AG04450 (cell line): ENCODE data around the gene AMOT. TPM values are rescaled to one million over a fixed set of nuclear protein-coding genes. Genes with fewer than 3 reads are reported as not detected.

ENCODE experiments used
- CTCF ChIA-PET: fragments of 300-600, 350-600 bp; formaldehyde crosslinking; extraction: SDS; loops from one replicate; lab custom pipeline; 2022; ENCODE audit warnings: antibody characterized with exemption, inconsistent platforms; lab: Charles Lee
- POLR2A ChIA-PET: fragments of 350-600 bp; formaldehyde crosslinking; extraction: SDS; loops from one replicate; lab custom pipeline; 2021; ENCODE audit warnings: antibody characterized with exemption, inconsistent platforms; lab: Yijun Ruan, JAX
- DNase-seq: peaks from one replicate; pipeline ENCODE4 v3.0.0-alpha.2; 2011; ENCODE audit warnings: low read depth, low spot score
- H3K27ac ChIP-seq: one replicate; pipeline ENCODE4 v1.5.1; 2012; ENCODE audit warnings: low read depth, low read length, control low read depth
- H3K27me3 ChIP-seq: one replicate; pipeline ENCODE4 v1.6.0; 2012; ENCODE audit warnings: low read length; ENCODE audit not compliant: control insufficient read depth, insufficient read depth
- H3K4me3 ChIP-seq: 2 replicates; pipeline ENCODE4 v1.5.1; 2011; ENCODE audit warnings: mild to moderate bottlenecking, low read depth, low read length, control low read depth
- H3K9me3 ChIP-seq: 2 replicates; pipeline ENCODE4 v1.5.1; 2012; ENCODE audit warnings: low read length; ENCODE audit not compliant: control insufficient read depth, insufficient read depth
- polyA minus RNA-seq: library from RNA; depleted of rRNA, polyadenylated mRNA; stranded (reverse); fragments of >200 nt; gene quantifications from 2 replicates; pipeline ENCODE4 v1.2.3, GENCODE V29; 2011; rRNA and poly(A)+ RNA removed
- polyA plus RNA-seq: library from polyadenylated mRNA; depleted of rRNA; stranded (reverse); fragments of >200 nt; gene quantifications from 2 replicates; pipeline ENCODE4 v1.2.3, GENCODE V29; 2011; rRNA removed
- TF ChIP-seq, protein P1 (sequence below): IDR thresholded peaks from 2 replicates; pipeline ENCODE4 v1.5.1; 2011; ENCODE audit warnings: low read depth, low read length, control low read depth, inconsistent platforms

The AMOT gene, protein sequence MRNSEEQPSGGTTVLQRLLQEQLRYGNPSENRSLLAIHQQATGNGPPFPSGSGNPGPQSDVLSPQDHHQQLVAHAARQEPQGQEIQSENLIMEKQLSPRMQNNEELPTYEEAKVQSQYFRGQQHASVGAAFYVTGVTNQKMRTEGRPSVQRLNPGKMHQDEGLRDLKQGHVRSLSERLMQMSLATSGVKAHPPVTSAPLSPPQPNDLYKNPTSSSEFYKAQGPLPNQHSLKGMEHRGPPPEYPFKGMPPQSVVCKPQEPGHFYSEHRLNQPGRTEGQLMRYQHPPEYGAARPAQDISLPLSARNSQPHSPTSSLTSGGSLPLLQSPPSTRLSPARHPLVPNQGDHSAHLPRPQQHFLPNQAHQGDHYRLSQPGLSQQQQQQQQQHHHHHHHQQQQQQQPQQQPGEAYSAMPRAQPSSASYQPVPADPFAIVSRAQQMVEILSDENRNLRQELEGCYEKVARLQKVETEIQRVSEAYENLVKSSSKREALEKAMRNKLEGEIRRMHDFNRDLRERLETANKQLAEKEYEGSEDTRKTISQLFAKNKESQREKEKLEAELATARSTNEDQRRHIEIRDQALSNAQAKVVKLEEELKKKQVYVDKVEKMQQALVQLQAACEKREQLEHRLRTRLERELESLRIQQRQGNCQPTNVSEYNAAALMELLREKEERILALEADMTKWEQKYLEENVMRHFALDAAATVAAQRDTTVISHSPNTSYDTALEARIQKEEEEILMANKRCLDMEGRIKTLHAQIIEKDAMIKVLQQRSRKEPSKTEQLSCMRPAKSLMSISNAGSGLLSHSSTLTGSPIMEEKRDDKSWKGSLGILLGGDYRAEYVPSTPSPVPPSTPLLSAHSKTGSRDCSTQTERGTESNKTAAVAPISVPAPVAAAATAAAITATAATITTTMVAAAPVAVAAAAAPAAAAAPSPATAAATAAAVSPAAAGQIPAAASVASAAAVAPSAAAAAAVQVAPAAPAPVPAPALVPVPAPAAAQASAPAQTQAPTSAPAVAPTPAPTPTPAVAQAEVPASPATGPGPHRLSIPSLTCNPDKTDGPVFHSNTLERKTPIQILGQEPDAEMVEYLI
- 8.2 and 9.6 TPM in 2 replicates for polyA plus RNA-seq
- polyA minus RNA-seq: 18.9 and 22.8 TPM in 2 replicates

DNA sequence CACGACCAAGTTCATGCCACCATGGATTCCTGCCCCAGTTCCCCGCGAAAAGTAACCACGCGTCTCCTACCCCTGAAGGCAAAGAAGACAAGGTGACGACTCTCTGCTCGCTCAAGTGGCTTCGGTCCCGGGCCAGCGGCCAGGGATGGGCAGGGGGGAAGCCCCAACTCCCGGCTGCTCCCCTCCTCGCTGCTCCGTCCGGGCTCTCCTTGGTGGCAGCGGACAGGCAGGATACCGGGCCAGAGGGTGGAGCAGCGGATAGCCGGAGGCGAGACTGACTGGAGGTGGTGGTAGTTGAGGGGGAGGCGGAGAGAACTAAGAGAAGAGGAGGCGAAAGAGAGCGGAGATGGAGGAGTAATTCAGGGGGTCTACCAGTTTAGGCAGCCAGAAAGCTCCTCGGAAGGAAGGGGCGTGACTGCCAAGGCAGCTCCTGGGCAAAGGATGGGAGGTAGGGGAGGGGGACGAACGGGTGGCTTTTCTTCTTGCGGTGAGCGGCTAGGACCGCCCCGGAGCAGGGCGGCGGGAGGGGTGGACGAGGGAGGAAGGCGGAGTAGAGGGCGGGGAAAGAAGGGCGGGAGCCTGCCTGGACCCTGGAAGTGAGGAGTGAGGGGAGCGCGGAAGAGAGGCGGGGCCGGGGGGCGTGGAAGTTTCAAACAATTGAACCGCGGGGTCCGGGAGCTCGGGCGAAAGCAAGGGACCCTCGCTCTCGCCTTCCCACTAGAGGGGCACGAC, at the start of gene AMOT:
Gene AMOT, minus strand, starts transcription at position 450 of the 732 bp plus-strand sequence. CDS start 17,705 bp downstream, outside the sequence.
- peak within 1 kb of the TSS; percentile 77 for H3K4me3 ChIP-seq
- no peaks in the 10 kb centered on the region for H3K27me3 ChIP-seq
- CTCF ChIA-PET: interaction anchor here (1.0 kb wide), 1 partner anchor 109 kb away, joined by 5 read pairs; no protein-coding TSS in a partner anchor
- POLR2A ChIA-PET: interaction anchor here (0.9 kb wide), 1 partner anchor 1159 kb away, joined by 4 read pairs; the partner anchor contains the start of gene ALG13
- TF ChIP-seq, protein P1, sequence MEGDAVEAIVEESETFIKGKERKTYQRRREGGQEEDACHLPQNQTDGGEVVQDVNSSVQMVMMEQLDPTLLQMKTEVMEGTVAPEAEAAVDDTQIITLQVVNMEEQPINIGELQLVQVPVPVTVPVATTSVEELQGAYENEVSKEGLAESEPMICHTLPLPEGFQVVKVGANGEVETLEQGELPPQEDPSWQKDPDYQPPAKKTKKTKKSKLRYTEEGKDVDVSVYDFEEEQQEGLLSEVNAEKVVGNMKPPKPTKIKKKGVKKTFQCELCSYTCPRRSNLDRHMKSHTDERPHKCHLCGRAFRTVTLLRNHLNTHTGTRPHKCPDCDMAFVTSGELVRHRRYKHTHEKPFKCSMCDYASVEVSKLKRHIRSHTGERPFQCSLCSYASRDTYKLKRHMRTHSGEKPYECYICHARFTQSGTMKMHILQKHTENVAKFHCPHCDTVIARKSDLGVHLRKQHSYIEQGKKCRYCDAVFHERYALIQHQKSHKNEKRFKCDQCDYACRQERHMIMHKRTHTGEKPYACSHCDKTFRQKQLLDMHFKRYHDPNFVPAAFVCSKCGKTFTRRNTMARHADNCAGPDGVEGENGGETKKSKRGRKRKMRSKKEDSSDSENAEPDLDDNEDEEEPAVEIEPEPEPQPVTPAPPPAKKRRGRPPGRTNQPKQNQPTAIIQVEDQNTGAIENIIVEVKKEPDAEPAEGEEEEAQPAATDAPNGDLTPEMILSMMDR: no peak
- H3K27ac ChIP-seq: peak within 1 kb of the TSS; percentile 57
- no peaks in the 10 kb centered on the region for H3K9me3 ChIP-seq
- DNase-seq: no peak

DNA sequence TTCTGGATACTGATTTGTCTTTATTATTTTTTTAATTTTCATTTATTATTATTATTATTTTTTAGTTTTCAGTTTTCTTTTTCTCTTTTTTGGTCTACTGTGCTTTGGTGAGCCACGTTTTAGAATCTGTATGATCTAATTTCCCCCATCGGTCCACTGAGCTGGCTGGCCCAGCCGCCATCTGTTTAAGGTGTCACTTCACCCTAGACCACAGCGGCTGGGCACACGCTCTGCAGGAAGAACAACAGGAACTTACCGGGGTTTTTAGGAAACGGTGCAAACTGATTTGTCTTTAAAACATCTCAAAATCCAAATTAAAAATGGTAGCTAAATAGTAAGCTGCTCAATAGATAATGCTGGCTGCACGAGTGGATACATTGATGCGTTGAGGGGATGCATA, 48.8 kb upstream of the AMOT start:
- no peaks in the 10 kb centered on the region for H3K27me3 ChIP-seq
- POLR2A ChIA-PET: no interaction called here
- H3K27ac ChIP-seq: no peak overlapping the region
- TF ChIP-seq, protein P1: no peak
- no peaks in the 10 kb centered on the region for H3K9me3 ChIP-seq
- CTCF ChIA-PET: no interaction called here
- H3K4me3 ChIP-seq: no peak overlapping the region
- no peak for DNase-seq

DNA sequence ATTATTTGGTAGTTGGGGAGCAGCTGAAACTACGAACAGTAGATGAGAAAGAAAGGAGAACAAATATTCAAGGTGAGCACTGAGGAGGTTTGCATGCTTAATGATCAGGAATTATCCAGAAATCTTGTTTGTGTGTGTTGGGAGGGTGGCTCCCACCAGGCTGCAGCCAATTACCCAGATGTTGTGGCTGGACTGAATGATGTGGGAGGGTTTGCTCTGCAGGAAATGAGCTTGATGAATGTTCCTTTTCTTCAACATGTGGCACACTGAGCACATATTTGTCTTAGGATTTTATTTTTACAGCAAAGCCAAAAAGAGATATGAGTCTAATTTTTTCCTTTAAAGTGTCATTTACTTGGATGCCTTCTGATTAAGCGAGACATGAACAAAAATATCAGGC, 48.3 kb upstream of the AMOT start:
- ChIA-PET CTCF (no interaction called here), POLR2A (no interaction called here)
- Histone ChIP-seq H3K27ac (no peak overlapping the region), H3K27me3 (no peaks in the 10 kb centered on the region), H3K4me3 (no peak overlapping the region), H3K9me3 (no peaks in the 10 kb centered on the region)
- no peak for DNase-seq
- TF ChIP-seq, protein P1: no peak

DNA sequence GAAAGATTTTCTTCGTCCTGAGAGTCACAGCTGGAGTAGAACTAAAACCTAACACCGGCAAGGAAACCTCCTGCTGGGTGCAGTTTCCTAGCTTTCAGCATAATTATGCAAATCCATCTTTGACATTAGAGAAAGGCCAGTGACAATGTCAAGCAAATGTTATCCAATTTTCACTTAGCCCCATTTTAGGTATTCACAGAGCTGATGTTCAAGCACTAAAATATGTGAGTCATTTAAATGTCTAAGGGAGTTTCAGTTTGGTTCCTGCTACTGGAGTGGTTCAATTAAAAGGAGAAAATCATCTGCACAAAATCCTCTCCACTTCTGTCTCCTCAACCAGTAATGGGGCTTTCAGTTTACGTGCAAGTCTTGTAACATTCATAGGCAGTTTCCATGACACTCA, 37.1 kb upstream of the AMOT start:
- POLR2A ChIA-PET: no interaction called here
- H3K27ac ChIP-seq: no peak overlapping the region
- TF ChIP-seq, protein P1: no peak
- H3K4me3 ChIP-seq: no peak overlapping the region
- H3K27me3 ChIP-seq: no peaks in the 10 kb centered on the region
- DNase-seq: no peak
- CTCF ChIA-PET: no interaction called here
- H3K9me3 ChIP-seq: no peaks in the 10 kb centered on the region
